BE2C (cell line): ENCODE results near the gene UMAD1.

Experiments
- DNase-seq: peaks from one replicate; pipeline ENCODE4 v3.0.0-alpha.2; 2020
- H3K27me3 ChIP-seq: fragments of 250-450 bp; sonication (Bioruptor Pico); 2 replicates; pipeline ENCODE4 v1.5.1; 2020; ENCODE audit warnings: mild to moderate bottlenecking
- H3K36me3 ChIP-seq: fragments of 250-450 bp; sonication (Bioruptor Pico); 2 replicates; pipeline ENCODE4 v1.5.1; 2020; ENCODE audit warnings: mild to moderate bottlenecking
- H3K4me1 ChIP-seq: fragments of 250-450 bp; sonication (Bioruptor Pico); 2 replicates; pipeline ENCODE4 v1.5.1; 2020
- H3K4me3 ChIP-seq: 2 replicates; pipeline ENCODE4 v1.5.1; 2011; ENCODE audit warnings: low read depth, low read length
- H3K9me3 ChIP-seq: fragments of 250-450 bp; sonication (Bioruptor Pico); 2 replicates; pipeline ENCODE4 v1.5.1; 2020
- TF ChIP-seq, protein P1 (sequence below): IDR thresholded peaks from 2 replicates; pipeline ENCODE4 v1.5.1; 2012; ENCODE audit warnings: mild to moderate bottlenecking, low read depth, low read length

The UMAD1 gene

DNA sequence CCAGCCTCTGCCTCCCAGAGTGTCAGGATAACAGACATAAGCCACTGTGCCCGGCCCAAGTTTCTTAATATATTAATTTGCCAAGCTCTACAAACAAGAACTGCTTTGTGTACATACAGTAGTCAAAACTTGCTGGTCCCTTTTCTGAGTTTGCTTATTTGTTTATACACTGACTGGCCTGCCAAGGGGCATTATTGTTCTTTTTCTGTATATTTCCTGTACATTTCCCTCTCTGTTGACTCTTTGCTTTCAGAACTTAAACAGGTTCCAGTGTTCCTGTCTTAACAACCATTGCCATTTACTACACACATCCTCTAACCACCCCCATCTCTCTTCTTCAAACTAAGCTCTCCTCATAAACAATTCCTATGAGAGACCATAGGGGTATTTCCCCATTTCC, 139.3 kb downstream of the UMAD1 start:
- H3K9me3 ChIP-seq: no peaks in the 10 kb centered on the region

DNA sequence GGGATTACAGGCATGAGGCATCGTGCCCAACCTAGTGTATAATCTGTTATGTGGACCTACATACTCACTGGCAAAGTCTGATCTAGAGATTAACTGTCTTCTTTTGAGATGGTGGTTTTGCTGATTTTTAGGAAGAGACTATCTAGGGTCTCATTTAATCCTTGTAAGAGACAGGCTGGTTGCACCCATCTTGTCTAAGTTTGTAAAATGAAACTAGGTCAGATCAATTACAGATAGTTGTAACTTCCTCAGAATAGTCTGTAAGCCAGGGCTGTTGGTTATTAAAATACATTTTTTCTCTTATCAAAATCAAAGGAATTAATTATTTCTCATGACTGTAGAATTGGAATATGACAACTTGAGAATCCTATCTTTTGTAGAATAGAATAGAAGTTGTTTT, 142.4 kb downstream of the UMAD1 start:
- no peak for DNase-seq
- TF ChIP-seq, protein P1, sequence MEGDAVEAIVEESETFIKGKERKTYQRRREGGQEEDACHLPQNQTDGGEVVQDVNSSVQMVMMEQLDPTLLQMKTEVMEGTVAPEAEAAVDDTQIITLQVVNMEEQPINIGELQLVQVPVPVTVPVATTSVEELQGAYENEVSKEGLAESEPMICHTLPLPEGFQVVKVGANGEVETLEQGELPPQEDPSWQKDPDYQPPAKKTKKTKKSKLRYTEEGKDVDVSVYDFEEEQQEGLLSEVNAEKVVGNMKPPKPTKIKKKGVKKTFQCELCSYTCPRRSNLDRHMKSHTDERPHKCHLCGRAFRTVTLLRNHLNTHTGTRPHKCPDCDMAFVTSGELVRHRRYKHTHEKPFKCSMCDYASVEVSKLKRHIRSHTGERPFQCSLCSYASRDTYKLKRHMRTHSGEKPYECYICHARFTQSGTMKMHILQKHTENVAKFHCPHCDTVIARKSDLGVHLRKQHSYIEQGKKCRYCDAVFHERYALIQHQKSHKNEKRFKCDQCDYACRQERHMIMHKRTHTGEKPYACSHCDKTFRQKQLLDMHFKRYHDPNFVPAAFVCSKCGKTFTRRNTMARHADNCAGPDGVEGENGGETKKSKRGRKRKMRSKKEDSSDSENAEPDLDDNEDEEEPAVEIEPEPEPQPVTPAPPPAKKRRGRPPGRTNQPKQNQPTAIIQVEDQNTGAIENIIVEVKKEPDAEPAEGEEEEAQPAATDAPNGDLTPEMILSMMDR: no peak

More for the DNA sequence above, 139.3 kb downstream of the UMAD1 start:
- TF ChIP-seq, protein P1: no peak
- Histone ChIP-seq H3K27me3 (no peaks in the 10 kb centered on the region), H3K36me3 (no peaks in the 10 kb centered on the region), H3K4me3 (no peak overlapping the region), H3K4me1 (0 out of 2 replicates have a peak, but pooled peaks cover 1% of the 10 kb centered on the region)
- DNase-seq: no peak

DNA sequence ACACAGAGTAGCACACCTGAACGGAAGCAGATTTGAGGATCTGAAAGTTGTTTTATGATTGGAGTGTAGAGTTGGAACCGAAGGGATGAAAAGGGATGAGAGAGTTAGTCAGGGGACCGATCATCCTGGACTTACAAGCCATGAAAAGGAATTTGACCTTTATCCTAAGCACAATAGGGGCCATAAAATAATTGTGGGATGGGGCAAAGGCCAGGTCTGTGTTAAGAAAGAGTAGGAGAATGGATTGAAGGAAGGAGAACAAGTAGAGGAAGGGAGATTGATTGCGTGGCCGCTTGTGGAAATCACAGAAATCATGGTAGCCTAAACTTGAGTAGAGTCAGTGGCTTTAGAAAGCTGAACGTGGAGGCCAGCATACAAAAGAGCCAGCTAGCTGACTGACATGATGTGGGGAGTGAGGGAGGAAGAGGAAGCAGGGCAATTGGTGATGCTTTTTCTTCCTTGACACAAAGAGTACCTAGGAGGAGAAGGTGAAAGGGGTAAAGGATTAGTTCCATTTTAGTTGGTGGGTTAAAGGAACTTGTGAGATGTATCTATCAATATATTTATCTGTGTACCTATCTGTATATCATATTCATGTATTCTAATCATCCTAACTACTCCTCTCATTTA, 144.9 kb downstream of the UMAD1 start:
- Histone ChIP-seq H3K9me3 (no peaks in the 10 kb centered on the region), H3K27me3 (no peaks in the 10 kb centered on the region), H3K4me3 (no peak overlapping the region), H3K36me3 (no peaks in the 10 kb centered on the region), H3K4me1 (no peaks in the 10 kb centered on the region; the same call in 1 of the 2 replicates)
- TF ChIP-seq, protein P1: no peak
- no peak for DNase-seq

More for the DNA sequence above, 142.4 kb downstream of the UMAD1 start:
- no peaks in the 10 kb centered on the region for H3K36me3 ChIP-seq
- no peaks in the 10 kb centered on the region for H3K27me3 ChIP-seq
- H3K4me1 ChIP-seq: no peaks in the 10 kb centered on the region
- H3K4me3 ChIP-seq: no peak overlapping the region
- no peaks in the 10 kb centered on the region for H3K9me3 ChIP-seq

DNA sequence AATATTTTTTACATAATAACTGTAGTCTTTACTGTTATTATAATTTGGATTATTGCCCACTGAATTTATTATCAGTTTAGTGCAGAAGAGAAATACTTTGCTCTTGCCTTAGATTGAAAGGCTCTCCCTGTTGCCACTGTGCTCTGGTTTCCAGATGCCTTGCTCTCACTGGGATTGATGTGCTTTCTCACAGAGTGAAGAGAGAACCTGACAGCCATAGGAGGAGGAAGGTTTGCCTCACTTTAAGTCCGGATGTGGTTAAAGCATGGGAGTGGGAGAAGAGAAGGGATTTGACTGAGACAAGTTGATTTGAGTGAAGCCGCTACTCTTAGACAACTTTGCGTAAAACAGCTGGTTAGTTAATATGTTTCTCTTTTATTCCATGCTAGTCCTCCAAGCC, 146.0 kb downstream of the UMAD1 start:
- no peaks in the 10 kb centered on the region; the same call in 1 of the 2 replicates for H3K4me1 ChIP-seq
- no peak overlapping the region for H3K4me3 ChIP-seq
- DNase-seq: no peak
- H3K9me3 ChIP-seq: no peaks in the 10 kb centered on the region
- no peaks in the 10 kb centered on the region for H3K36me3 ChIP-seq
- H3K27me3 ChIP-seq: no peaks in the 10 kb centered on the region
- TF ChIP-seq, protein P1: no peak

DNA sequence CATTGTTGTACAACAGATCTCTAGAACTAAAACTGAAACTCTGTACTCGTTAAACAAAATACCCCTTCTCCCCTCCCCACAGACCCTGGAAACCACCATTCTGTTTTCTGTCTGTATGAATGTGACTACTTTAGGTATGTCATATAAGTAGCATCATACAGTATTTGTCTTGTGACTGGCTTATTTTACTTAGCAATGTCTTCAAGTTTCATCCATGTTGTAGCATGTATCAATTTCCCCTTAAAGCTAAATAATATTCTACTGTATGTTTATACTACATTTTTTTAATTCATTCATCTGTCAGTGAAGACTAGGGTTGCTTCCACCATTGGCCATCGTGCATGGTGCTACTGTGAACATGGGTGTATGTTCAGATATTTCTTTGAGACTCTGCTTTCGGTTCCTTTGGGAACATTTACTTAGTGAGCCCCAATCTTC, 149.0 kb downstream of the UMAD1 start:
- Histone ChIP-seq H3K4me1 (no peaks in the 10 kb centered on the region; the same call in 1 of the 2 replicates), H3K27me3 (no peaks in the 10 kb centered on the region), H3K9me3 (no peaks in the 10 kb centered on the region; the same call in 1 of the 2 replicates), H3K36me3 (no peaks in the 10 kb centered on the region), H3K4me3 (no peak overlapping the region)
- TF ChIP-seq, protein P1: no peak
- no peak for DNase-seq

DNA sequence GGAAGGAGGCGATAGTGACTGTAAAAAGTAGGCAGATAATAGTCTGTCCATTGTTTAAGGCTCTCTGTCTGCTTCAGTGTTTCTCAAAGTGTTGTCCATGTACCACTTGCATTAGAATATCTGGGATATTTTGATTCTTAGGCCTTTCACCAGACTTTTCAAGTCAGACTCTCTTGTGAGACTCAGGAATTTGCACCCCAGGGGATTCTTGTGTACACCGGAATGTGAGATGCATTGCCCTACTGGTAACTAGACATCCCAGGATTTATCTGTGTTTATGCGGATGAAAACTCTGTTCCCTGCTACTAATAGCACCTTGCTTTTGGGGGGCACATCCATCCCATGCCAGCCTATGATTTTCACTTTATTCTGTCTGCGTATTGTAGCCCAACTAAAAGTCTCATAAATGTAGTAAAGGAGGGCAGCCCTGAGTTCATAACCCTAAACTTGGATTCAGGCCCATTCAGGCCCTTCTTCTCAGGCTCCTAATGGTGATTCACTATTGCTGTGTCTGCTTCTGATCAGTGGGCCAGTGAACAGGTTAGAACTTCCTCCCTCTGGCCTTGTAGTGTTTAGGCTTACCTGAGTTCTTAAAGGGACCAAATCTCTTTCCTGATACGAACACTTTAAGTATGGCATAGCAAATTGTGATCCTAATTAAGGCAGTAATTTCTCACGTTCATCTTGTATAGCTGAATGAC, 149.6 kb downstream of the UMAD1 start:
- Histone ChIP-seq H3K27me3 (no peaks in the 10 kb centered on the region), H3K9me3 (no peaks in the 10 kb centered on the region; the same call in 1 of the 2 replicates), H3K4me3 (no peak overlapping the region), H3K4me1 (no peaks in the 10 kb centered on the region; the same call in 1 of the 2 replicates), H3K36me3 (no peaks in the 10 kb centered on the region)
- DNase-seq: no peak
- TF ChIP-seq, protein P1: no peak
